B cell (primary cell): ENCODE data around the gene SPIRE1.

Experiments used
- EZH2 ChIP-seq: IDR thresholded peaks from 2 replicates; pipeline ENCODE4 v1.6.1; 2012; ENCODE audit warnings: borderline replicate concordance, low read depth, mild to moderate bottlenecking, moderate library complexity, low read length; ENCODE audit not compliant: insufficient read depth, poor library complexity, severe bottlenecking
- TF ChIP-seq, protein P1 (sequence below): fragments of 200-600 bp; IDR thresholded peaks from one replicate; pipeline ENCODE4 v1.8.0; 2022; ENCODE audit warnings: antibody characterized with exemption, mild to moderate bottlenecking

DNA sequence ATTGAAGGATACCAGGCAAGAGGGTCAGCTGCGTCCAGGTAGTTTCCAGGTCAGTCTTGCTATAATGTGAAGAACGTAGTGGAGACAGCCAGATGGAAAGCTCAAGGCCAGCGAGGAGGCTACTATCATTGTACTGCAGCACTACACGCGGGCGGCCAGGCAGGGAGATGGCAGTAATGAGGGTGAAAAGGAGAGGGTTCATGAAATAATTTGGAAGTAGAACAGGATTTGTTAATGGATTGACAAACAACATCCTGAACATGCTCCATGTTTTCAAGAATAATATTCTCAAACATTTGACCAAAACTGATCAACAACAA lies 17.1 kb downstream of the SPIRE1 start:
- TF ChIP-seq, protein P1, sequence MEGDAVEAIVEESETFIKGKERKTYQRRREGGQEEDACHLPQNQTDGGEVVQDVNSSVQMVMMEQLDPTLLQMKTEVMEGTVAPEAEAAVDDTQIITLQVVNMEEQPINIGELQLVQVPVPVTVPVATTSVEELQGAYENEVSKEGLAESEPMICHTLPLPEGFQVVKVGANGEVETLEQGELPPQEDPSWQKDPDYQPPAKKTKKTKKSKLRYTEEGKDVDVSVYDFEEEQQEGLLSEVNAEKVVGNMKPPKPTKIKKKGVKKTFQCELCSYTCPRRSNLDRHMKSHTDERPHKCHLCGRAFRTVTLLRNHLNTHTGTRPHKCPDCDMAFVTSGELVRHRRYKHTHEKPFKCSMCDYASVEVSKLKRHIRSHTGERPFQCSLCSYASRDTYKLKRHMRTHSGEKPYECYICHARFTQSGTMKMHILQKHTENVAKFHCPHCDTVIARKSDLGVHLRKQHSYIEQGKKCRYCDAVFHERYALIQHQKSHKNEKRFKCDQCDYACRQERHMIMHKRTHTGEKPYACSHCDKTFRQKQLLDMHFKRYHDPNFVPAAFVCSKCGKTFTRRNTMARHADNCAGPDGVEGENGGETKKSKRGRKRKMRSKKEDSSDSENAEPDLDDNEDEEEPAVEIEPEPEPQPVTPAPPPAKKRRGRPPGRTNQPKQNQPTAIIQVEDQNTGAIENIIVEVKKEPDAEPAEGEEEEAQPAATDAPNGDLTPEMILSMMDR, result no peak
- TF ChIP-seq EZH2, result no peak
